ENCODE data around the gene MNAT1.

MNAT1 gene

DNA sequence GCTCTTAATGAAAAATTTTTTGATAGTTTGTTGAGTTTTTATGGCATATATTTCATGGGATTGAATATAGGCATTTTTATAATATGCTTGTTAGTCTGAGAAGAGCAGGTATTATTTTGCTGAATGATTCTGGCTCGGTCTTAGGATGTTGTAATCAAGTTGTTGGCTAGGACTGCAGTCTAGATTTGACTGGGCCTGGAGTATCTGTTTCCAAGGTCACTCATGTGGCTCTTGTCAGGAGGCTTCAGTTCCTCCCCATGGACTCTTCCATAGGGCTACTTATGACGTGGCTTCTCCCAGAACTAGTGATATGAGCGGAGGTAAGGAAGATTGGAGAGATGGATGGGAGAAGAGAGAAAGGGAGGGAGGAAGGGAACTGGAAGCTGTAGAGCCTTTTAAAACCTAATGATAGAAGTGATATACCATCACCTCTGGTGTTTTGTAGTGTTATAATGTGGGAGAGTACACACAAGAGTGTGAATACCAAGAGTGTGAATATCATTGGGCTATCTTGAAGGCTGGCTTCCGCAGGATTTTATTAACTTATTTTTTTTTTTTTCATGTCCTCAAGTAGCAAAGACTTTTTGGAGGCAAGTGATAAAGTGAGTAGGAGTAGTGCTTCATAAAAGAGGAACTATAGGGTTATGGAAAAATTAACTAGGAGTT is 4.4 kb downstream of the MNAT1 start:
- TF ChIP-seq, protein P1, sequence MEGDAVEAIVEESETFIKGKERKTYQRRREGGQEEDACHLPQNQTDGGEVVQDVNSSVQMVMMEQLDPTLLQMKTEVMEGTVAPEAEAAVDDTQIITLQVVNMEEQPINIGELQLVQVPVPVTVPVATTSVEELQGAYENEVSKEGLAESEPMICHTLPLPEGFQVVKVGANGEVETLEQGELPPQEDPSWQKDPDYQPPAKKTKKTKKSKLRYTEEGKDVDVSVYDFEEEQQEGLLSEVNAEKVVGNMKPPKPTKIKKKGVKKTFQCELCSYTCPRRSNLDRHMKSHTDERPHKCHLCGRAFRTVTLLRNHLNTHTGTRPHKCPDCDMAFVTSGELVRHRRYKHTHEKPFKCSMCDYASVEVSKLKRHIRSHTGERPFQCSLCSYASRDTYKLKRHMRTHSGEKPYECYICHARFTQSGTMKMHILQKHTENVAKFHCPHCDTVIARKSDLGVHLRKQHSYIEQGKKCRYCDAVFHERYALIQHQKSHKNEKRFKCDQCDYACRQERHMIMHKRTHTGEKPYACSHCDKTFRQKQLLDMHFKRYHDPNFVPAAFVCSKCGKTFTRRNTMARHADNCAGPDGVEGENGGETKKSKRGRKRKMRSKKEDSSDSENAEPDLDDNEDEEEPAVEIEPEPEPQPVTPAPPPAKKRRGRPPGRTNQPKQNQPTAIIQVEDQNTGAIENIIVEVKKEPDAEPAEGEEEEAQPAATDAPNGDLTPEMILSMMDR (conservative IDR thresholded peaks at IDR 0.05; ENCODE audit: low read depth, low read length): no peak
- no peak for DNase-seq (ENCODE audit: low read depth)
- no peak overlapping the region for H3K4me3 ChIP-seq (ENCODE audit: low read length)

DNA sequence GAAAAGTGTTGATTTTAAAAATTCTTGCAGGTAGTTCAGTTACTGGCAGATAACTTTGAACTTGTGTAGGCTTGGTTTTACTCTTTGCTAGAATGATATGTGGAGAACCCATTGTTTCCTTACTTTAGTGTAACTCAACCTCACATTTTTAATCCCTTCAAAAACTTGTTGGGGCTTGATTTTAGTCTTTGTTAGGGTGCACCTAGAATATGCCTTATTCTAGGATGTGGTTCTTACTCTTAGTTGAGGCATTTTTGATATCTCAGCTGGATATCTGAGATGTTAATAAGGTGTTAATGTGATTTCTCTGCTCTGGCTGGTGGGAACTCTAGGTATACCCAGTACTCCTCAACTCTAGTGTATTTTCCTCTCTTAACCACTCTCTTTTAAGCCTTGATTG is 10.0 kb downstream of the MNAT1 start:
- no peak for DNase-seq (ENCODE audit: low read depth)
- TF ChIP-seq, protein P1 (conservative IDR thresholded peaks at IDR 0.05; ENCODE audit: low read depth, low read length): no peak
- no peak overlapping the region for H3K4me3 ChIP-seq (ENCODE audit: low read length)

DNA sequence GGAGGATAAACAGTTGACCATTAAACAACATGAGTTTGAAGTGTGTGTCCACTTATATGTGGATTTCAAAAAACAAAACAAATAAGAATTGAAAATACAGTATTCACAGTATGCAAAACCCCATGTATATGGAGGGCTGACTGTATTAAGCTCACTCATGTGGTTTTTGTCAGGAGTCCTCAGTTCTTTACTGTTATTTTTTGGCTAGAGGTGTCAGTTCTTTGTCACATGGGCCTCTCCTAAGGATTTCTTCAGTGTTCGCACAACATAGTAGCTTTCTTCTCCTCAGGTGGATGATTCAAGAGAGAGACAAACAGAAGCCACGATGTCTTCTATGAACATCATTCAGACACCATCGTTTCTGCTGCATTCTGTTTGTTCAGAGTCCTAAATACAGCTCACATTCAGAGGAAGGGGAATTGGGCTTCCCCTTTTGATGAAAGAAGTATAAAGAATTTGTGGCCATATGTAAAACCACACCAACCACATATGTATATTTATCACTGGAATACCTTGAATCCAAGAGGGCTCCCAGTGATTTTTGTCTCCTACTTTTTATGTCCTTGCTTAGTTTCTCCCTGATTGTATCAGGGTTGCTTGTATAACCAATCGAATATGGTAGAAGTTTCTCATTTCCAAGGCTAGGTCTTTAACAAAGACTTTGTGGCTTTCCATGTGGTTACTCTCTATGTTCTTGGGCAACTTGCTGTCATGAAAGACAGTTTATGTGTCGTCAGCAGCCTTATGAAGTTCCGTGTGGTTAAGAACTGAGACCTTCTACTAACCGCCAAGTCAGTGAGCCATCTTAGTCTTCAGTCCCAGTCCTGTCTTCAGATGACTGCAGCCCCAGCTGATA is 18.9 kb downstream of the MNAT1 start:
- DNase-seq (ENCODE audit: low read depth): no peak
- no peak overlapping the region for H3K4me3 ChIP-seq (ENCODE audit: low read length)
- TF ChIP-seq, protein P1 (conservative IDR thresholded peaks at IDR 0.05; ENCODE audit: low read depth, low read length): no peak

DNA sequence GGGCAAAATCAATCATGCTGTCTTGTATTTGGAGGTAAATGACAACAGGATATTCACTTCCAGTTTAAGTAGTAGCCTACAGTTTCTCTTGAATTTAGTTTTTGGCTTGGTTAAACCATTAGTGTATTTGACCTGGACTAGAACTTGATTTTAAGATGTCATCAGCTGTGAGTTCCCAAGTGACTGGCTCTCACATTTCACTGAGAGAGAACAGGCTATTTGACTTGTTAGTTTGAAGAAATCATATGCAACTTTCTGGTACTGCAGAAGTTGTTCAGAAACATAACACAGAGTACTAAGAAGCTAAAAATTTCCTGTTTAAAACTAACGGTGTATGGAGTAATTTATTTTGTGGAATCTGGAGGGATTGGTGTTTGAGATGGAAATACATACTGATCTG is 22.3 kb downstream of the MNAT1 start:
- no peak for DNase-seq (ENCODE audit: low read depth)
- TF ChIP-seq, protein P1 (conservative IDR thresholded peaks at IDR 0.05; ENCODE audit: low read depth, low read length): no peak
- no peak overlapping the region for H3K4me3 ChIP-seq (ENCODE audit: low read length)

DNA sequence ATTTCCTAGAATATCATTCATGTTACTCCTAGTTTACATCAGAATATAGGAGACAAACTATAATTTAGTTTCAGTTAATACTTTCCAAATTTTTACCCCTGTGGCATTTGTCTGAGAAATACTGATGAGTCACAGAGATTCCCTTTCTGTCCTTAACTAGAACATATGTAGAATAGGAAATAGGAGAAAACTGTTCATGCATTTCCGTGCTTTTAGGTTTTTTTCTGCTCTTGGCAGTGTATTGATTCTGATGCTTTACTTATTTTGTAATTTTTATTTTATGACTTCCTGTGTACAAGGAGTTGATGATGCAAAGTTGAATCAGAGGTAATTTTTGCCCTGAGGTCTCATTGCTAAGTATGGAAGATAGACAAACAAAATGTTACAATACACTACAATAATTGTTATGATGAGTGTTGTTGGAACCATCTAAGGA is 23.0 kb downstream of the MNAT1 start:
- DNase-seq (ENCODE audit: low read depth): no peak
- H3K4me3 ChIP-seq (ENCODE audit: low read length): no peak overlapping the region
- TF ChIP-seq, protein P1 (conservative IDR thresholded peaks at IDR 0.05; ENCODE audit: low read depth, low read length): no peak

DNA sequence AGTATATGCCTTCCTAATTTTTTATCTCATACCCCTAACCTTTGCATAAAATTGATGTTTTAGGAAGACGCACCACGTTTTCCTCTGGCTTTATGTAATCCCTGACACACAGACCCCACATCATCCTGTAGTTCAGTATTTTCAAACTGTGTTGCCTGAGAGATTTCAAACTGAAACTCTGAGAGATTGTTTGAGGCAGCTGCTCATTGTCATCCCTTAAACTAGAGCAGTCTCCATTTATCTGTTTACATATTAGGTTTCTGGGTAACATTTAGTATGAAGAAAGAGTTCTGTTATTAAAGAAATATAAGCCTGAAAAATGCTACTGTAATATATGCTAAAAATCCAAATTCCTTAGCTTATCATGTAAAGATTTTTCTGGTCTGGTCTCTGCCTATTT is 24.3 kb downstream of the MNAT1 start:
- no peak overlapping the region for H3K4me3 ChIP-seq (ENCODE audit: low read length)
- TF ChIP-seq, protein P1 (conservative IDR thresholded peaks at IDR 0.05; ENCODE audit: low read depth, low read length): no peak
- no peak for DNase-seq (ENCODE audit: low read depth)

Data from retinal pigment epithelial cell (primary cell).